HG02759 (cell line): ENCODE data around the gene PHOX2A.

Experiments
- ATAC-seq: cut with Tn5 transposase; IDR thresholded peaks from one replicate; pipeline ENCODE4 v1.9.1; 2021; ENCODE audit warnings: mild to moderate bottlenecking, moderate library complexity; ENCODE audit not compliant: unreplicated experiment

PHOX2A gene

GRCh38 chr11:72250661-72251464 lies 6.9 kb upstream of the PHOX2A start:
- no peak for ATAC-seq

GRCh38 chr11:72249961-72250360 lies 6.0 kb upstream of the PHOX2A start:
- ATAC-seq: no peak

GRCh38 chr11:72247584-72247983 lies 3.6 kb upstream of the PHOX2A start:
- ATAC-seq: no peak

GRCh38 chr11:72245263-72245816 lies 1.4 kb upstream of the PHOX2A start:
- no peak for ATAC-seq

GRCh38 chr11:72244361-72245262 lies 636 bp upstream of the PHOX2A start:
- no peak for ATAC-seq

GRCh38 chr11:72243173-72244059 lies 560 bp downstream of the PHOX2A start:
- ATAC-seq: no peak

GRCh38 chr11:72242141-72242540 lies 1.8 kb downstream of the PHOX2A start:
- no peak for ATAC-seq

- no peak for ATAC-seq
Observed at GRCh38 chr11:72241291-72241781, 2.6 kb downstream of the PHOX2A start.

GRCh38 chr11:72240461-72241290 lies 3.3 kb downstream of the PHOX2A start:
- ATAC-seq: no peak

GRCh38 chr11:72239849-72240460 lies 4.0 kb downstream of the PHOX2A start:
- no peak for ATAC-seq

- ATAC-seq: no peak
Observed at GRCh38 chr11:72239313-72239848, 4.6 kb downstream of the PHOX2A start.

- ATAC-seq: no peak
Observed at GRCh38 chr11:72238492-72239312, 5.3 kb downstream of the PHOX2A start.

GRCh38 chr11:72238040-72238450 lies 5.9 kb downstream of the PHOX2A start:
- no peak for ATAC-seq

- ATAC-seq: no peak
Observed at GRCh38 chr11:72237112-72237931, 6.7 kb downstream of the PHOX2A start.

GRCh38 chr11:72236774-72237111 lies 7.2 kb downstream of the PHOX2A start:
- ATAC-seq: no peak

GRCh38 chr11:72236083-72236697 lies 7.8 kb downstream of the PHOX2A start:
- ATAC-seq: no peak
